NCI-H146 treated with DMSO at 0.1 percent for 48 hours (cell line): Measurements from ENCODE around the gene SLC8A1.

ENCODE experiments used
- DNase-seq: peaks from one replicate; lab custom pipeline; 2025; ENCODE audit not compliant: unreplicated experiment; lab: John Stamatoyannopoulos, UW

Gene SLC8A1

GRCh38 chr2:40428439-40428838 lies 23.5 kb downstream of the SLC8A1 start:
- DNase-seq: no peak

DNA sequence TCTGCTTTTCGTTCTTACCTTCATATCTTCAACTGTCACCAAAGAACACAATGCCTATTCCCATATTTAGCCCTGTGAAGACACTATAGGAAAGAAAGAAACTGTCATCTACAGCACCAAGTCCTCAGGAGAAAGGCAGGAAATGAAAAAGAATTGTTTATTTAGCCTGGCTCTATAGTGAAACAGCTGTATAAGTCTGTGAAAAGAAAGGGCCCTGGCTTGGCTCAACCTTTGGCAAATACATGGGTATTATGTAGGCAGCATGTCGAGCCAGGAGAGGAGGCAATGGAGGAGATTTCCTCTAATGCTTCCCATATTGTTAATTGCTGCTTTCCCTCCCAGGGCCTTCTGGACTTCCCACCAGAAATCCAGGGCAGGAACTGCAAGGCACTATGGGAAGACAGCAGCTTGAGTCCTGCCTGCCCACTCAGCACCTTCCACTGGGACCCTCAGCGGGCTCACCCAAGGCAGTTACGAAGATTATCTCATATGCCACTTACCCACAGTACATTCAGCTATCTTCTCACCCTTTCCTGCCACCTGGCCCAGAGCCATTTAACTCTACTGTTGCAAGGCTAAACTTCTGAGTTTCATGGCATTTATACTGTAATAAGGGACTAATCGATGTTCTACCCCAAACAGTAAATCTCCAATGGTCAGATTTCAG lies 30.1 kb downstream of the SLC8A1 start:
- no peak for DNase-seq

DNA sequence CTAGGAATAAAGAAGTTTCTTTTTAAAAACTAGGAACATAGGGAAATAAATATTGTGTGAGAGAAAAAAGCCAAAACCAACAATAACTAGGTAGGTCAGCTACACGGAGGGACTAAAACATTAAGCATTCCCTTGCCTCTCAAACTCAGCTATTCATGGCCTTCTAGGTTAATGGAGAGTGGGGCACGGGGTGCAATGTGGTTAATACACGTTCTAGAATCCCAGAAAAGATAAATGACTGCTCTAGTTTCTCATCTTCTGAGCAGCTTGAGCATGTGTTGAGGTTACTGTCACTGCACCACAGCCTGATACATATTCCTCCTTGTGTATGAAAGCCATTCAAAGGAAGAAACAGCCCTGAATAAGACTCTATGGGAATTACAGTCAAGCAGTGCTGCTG lies 31.4 kb downstream of the SLC8A1 start:
- no peak for DNase-seq

GRCh38 chr2:40419364-40419762 lies 32.5 kb downstream of the SLC8A1 start:
- no peak for DNase-seq

DNA sequence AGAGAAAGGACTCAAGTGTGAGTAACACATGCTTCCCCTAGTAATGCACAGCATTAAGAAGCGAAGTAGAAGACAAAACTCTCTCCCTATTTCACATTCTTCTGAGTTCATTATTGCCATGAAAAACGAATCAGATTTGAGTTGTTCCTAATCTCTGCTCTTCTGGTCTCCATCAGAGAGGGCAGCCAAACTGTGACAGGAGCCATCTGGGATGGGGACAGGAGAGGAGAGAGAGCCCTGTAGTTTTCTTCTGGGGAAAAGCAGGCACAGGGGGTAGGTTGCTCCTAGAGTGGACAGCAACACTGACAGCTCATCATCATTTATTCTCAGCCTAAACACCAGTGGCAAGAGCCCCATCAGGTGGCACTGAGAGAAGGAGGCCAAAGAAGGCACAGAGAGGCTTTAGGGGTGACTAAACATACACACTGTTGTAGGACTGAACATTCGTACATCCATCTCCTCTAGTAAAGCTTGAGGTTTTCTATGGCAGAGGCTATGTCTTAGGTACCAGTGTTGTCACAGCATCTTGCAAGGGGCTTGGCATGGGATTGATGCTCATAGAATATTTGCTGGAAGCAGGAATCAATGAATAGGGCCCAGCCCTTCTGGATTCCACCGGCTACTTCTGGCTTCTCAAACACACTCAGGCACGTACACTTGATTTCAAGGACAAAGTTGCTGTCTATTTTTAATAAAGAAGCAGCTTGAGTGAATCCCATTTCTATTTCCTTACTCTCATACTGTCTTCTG lies 33.1 kb downstream of the SLC8A1 start:
- DNase-seq: no peak

- DNase-seq: no peak
These were observed 35.4 kb downstream of the SLC8A1 start for GRCh38 chr2:40416486-40416885.

- DNase-seq: no peak
These were observed 36.5 kb downstream of the SLC8A1 start for GRCh38 chr2:40415391-40415790.

DNA sequence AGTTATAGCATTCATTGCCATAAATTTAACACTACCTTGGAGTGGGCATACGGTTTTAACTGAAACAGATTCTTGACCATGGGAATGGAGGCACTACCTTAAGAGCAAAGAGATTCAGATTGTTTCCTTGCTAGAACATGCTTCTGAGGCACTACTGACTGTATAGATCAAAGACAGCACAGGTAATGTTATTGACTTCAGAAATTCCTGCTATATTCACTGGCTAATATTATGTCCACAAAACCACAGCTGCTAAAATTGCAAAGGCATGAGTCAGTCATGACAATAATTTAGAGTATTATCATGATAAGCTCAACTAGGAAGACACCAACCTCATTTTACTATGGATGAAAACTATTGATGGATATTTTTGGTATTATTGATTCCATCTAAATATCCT lies 39.4 kb downstream of the SLC8A1 start:
- DNase-seq: no peak

GRCh38 chr2:40410695-40411094 lies 41.2 kb downstream of the SLC8A1 start:
- DNase-seq: no peak

- DNase-seq: no peak
These were observed 42.2 kb downstream of the SLC8A1 start for GRCh38 chr2:40409734-40410133.

- no peak for DNase-seq
These were observed 45.2 kb downstream of the SLC8A1 start for GRCh38 chr2:40406485-40407289.

DNA sequence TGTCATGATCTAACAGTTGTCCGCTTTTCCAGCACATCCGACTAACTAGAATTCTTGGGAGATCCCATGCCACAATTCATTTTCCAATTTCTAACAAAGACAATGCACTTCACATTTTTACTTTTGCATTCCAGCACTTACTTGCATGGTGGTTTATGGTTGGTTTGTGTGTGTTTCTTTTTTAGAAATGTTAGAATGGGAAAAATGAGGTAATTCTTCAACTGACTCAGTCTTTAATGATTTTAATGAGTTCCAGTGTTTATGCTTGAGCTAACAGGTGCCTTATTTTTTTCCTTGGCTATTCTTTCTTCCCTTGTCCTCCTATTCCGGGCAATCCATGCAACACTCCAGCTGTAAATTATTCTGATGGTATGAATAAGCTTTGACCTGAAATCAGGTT lies 46.4 kb downstream of the SLC8A1 start:
- DNase-seq: no peak

GRCh38 chr2:40404517-40404916 lies 47.4 kb downstream of the SLC8A1 start:
- no peak for DNase-seq

GRCh38 chr2:40403233-40403836 lies 48.6 kb downstream of the SLC8A1 start:
- no peak for DNase-seq

DNA sequence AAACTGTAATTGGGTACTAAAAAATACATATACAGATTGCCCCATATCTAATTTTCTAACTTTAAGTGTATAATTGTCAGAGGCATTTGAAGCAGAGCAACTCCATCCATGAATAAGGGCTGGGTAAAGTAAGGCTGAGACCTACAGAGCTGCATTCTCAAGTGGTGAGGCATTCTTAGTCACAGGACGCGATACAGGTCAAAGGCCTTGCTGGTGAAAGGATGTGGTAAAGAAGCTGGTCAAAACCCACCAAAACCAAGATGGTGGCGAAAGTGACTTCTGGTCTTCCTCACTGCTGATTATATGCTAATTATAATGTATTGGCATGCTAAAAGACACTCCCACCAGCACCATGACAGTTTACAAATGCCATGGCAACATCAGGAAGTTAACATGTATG lies 50.0 kb downstream of the SLC8A1 start:
- DNase-seq: no peak

DNA sequence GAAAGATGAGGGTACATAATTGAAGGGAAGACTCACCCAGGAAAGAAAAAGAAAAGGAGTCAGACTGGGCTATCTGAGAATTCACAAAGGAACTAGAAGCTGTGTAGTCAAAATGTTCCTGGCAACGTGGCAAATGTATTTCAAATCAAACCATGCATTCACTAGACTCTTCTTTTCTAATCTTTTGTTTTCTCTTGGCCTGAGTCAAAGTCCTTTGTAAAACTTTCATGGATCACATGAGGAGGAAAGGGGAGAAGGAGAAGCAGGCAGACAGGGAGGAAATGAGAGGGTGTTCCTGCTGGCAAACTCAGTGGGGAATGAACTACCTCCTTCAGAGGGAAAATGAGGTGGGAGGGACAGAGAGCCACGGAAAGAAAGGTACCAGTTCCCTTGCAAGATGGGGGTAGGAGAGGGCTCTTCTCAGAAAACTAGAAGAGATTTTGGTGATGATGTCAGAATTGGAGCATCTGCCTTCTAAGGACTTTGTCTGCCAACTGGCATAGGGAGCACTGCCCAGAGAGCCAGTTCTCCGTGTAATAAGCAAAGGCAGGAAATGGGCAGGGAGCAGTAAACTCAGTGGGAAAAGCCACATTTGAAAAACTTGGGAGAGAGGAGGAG lies 51.4 kb downstream of the SLC8A1 start:
- no peak for DNase-seq

DNA sequence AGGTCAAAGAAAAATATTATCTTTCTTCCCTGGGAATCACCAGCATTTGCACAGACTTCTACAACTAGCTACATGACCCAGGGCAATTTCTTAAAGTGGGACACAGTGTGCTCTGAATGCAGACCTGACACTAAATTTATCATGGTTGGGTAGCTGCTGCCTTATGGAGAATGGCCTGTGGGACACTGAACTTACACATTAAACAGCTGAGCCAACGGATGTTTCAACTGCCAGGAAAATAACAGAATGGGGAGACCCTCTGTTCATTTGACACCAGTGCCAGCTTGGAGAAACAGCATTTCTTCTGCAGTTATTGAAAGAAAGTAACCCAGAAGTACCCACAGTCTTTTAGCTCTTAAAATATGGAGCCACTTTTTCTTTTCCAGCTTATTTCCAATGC lies 54.1 kb downstream of the SLC8A1 start:
- DNase-seq: no peak

DNA sequence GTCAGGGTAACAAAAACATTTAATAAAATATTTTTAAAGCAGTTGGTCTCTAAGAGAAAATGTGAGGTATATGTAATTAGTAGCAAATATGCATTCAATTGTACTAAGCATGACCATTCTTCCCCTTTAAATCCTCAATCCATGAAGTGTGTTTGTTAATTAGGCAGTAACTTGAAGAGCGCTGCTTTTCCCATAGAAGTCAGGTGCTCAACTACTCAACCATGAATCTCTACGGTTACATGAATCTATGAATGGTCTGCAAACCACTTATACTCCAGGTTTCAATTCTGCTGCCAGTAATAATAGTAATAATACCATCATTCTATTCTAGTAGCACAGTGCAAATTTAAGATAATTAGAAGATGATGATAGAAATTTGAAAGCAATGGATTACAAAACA lies 55.8 kb downstream of the SLC8A1 start:
- no peak for DNase-seq

GRCh38 chr2:40395169-40396073 lies 56.5 kb downstream of the SLC8A1 start:
- no peak for DNase-seq

DNA sequence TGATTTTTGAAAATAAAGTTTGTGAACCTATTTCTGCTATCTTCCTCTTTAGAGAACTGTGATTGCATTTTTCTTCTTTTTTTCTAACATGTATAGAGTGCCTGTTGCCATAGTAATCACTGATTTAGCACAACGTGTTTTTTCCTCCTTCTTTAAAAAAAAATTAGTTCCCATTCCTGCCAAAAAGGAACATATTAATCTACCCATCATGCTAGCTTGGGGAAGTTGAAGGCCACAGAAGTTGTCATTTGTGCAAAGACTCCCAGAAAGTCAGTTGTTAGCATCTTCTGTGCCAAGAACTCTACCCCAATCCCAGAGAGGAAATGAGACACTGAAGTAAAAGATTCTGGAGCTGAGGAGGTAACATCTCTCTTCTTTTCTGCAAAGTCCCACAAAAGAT lies 57.3 kb downstream of the SLC8A1 start:
- DNase-seq: no peak
